PFSK-1 (cell line): ENCODE data around the gene RHBDD1.

Source experiments
- POLR2AphosphoS5 ChIP-seq: IDR thresholded peaks from 2 replicates; pipeline ENCODE4 v1.6.1; 2012; ENCODE audit warnings: low read depth, mild to moderate bottlenecking, control low read depth, low read length, moderate library complexity
- REST ChIP-seq, 2 experiments: IDR thresholded peaks; 2 replicates each; pipeline versions ENCODE4 v1.6.1 to v1.8.0; 2011 to 2012; ENCODE audit warnings: low read depth in 2 of 2, low read length in 2 of 2, control low read depth in 1 of 2, inconsistent platforms in 1 of 2, mild to moderate bottlenecking in 1 of 2, moderate library complexity in 1 of 2; ENCODE audit not compliant: insufficient read depth in 1 of 2
- TAF1 ChIP-seq: IDR thresholded peaks from 2 replicates; pipeline ENCODE4 v1.6.1; 2012; ENCODE audit warnings: low read length, control low read depth, borderline replicate concordance; ENCODE audit not compliant: insufficient read depth

- TF ChIP-seq TAF1 (no peak), POLR2AphosphoS5 (no peak), REST (IDR thresholded peaks at IDR 0.05; ENCODE audit: insufficient read depth in 1 of 2, low read depth in 2 of 2, low read length in 2 of 2) (no peak)
Measured at GRCh38 chr2:226875438-226876225, 39.8 kb downstream of the RHBDD1 start.
